KMS-11 (cell line): ENCODE results near the gene RBM27.
"Not testable (repeated sequence)": the region's sequence is repeated elsewhere in the genome, so short reads cannot be mapped to it uniquely, and the experiment has no call there.

ENCODE experiments used
- H2AFZ ChIP-seq: fragments of 200-600 bp; sonication (generic); 2 replicates; pipeline ENCODE4 v1.6.1; 2016; ENCODE audit warnings: antibody characterized with exemption, mixed run types, low read depth
- H3K27ac ChIP-seq: fragments of 200-600 bp; sonication (generic); 2 replicates; pipeline ENCODE4 v1.6.1; 2016; ENCODE audit warnings: mild to moderate bottlenecking, mixed run types
- H3K27me3 ChIP-seq: fragments of 200-600 bp; sonication (generic); 2 replicates; pipeline ENCODE4 v1.6.1; 2017; ENCODE audit warnings: mild to moderate bottlenecking, low read depth, mixed run types, moderate library complexity; ENCODE audit not compliant: insufficient read depth
- H3K36me3 ChIP-seq: fragments of 200-600 bp; sonication (generic); 2 replicates; pipeline ENCODE4 v1.6.1; 2017; ENCODE audit warnings: mild to moderate bottlenecking, mixed run types; ENCODE audit not compliant: insufficient read depth
- H3K4me1 ChIP-seq: fragments of 200-600 bp; sonication (generic); 2 replicates; pipeline ENCODE4 v1.6.1; 2016; ENCODE audit warnings: mild to moderate bottlenecking, low read depth, mixed run types; ENCODE audit not compliant: poor library complexity, severe bottlenecking
- H3K4me2 ChIP-seq: fragments of 200-600 bp; sonication (generic); 2 replicates; pipeline ENCODE4 v1.7.0; 2016; ENCODE audit warnings: mild to moderate bottlenecking, mixed run types
- H3K4me3 ChIP-seq: fragments of 200-600 bp; sonication (generic); IDR thresholded peaks from 2 replicates; pipeline ENCODE4 v1.6.1; 2017; ENCODE audit warnings: low read depth, low read length, mixed read lengths; ENCODE audit not compliant: insufficient read depth
- H3K79me2 ChIP-seq: fragments of 200-600 bp; sonication (generic); 2 replicates; pipeline ENCODE4 v1.6.1; 2016; ENCODE audit warnings: low read depth, mixed run types; ENCODE audit not compliant: insufficient read depth
- H3K9ac ChIP-seq: fragments of 200-600 bp; sonication (generic); 2 replicates; pipeline ENCODE4 v1.6.1; 2016; ENCODE audit warnings: mild to moderate bottlenecking, mixed run types
- H4K20me1 ChIP-seq: fragments of 200-600 bp; sonication (generic); 2 replicates; pipeline ENCODE4 v1.6.1; 2016; ENCODE audit warnings: mild to moderate bottlenecking, mixed run types; ENCODE audit not compliant: insufficient read depth
- CTCF ChIP-seq: fragments of 200-600 bp; sonication (generic); conservative IDR thresholded peaks from 2 replicates; pipeline ENCODE4 v1.6.1; 2017; ENCODE audit warnings: low read depth, mild to moderate bottlenecking, antibody characterized with exemption, low read length, moderate library complexity, mixed read lengths

RBM27 gene

DNA sequence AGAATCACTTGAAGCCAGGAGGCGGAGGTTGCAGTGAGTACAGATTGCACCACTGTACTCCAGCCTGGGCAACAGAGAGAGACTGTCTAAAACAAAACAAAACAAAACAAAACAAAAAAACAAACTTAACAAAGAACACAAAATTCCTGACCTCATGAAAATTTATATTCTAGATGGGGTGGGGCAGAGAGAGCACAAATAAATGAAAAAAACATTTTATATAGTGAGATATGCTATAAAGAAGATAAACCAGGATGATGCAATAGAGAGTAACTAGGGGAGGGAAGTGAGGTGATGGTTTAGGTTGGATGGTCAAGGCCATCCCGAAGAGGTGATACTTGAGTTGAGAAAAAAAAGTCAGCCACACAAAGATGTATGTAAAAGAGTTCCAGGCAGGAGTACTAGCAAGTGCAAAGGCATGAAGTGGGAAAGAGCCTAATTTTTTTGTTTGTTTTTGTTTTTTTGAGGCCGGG lies 10.8 kb upstream of the RBM27 start:
- Histone ChIP-seq H3K4me1 (peaks cover 4% of the 10 kb centered on the region), H3K36me3 (no peaks in the 10 kb centered on the region), H3K4me2 (no peak overlapping the region), H3K79me2 (no peaks in the 10 kb centered on the region), H3K27me3 (no peaks in the 10 kb centered on the region), H3K27ac (no peak overlapping the region), H4K20me1 (no peaks in the 10 kb centered on the region), H3K4me3 (no peak overlapping the region), H3K9ac (no peak overlapping the region), H2AFZ (no peak overlapping the region)
- no peak for TF ChIP-seq CTCF

- TF ChIP-seq CTCF = no peak
- H3K36me3 ChIP-seq = no peaks in the 10 kb centered on the region
- no peak overlapping the region for H2AFZ ChIP-seq
- no peaks in the 10 kb centered on the region for H3K79me2 ChIP-seq
- no peak overlapping the region for H3K9ac ChIP-seq
- H3K27ac ChIP-seq = no peak overlapping the region
- H3K4me2 ChIP-seq = no peak overlapping the region
- no peak overlapping the region for H3K4me3 ChIP-seq
- no peaks in the 10 kb centered on the region for H4K20me1 ChIP-seq
- peaks cover 4% of the 10 kb centered on the region for H3K4me1 ChIP-seq
- H3K27me3 ChIP-seq = no peaks in the 10 kb centered on the region
These were observed 10.1 kb upstream of the RBM27 start for GRCh38 chr5:146193285-146193684.

GRCh38 chr5:146194997-146195396 lies 8.4 kb upstream of the RBM27 start:
- H2AFZ ChIP-seq, H3K79me2 ChIP-seq, H3K4me2 ChIP-seq, H3K4me1 ChIP-seq, H3K27me3 ChIP-seq, H3K27ac ChIP-seq, H4K20me1 ChIP-seq, H3K4me3 ChIP-seq, H3K36me3 ChIP-seq, H3K9ac ChIP-seq: not testable (repeated sequence)

- H4K20me1 ChIP-seq = no peaks in the 10 kb centered on the region
- H3K36me3 ChIP-seq = no peaks in the 10 kb centered on the region
- H3K27ac ChIP-seq = no peak overlapping the region
- H3K9ac ChIP-seq = no peak overlapping the region
- no peak overlapping the region for H3K4me3 ChIP-seq
- no peaks in the 10 kb centered on the region for H3K4me1 ChIP-seq
- H3K79me2 ChIP-seq = no peaks in the 10 kb centered on the region
- no peak overlapping the region for H3K4me2 ChIP-seq
- no peak for TF ChIP-seq CTCF
- H3K27me3 ChIP-seq = no peaks in the 10 kb centered on the region
- no peak overlapping the region for H2AFZ ChIP-seq
These were observed 6.9 kb upstream of the RBM27 start for GRCh38 chr5:146196459-146197048.

GRCh38 chr5:146199176-146199815 lies 4.1 kb upstream of the RBM27 start:
- Histone ChIP-seq H3K36me3 (no peaks in the 10 kb centered on the region), H4K20me1 (no peaks in the 10 kb centered on the region), H2AFZ (no peak overlapping the region), H3K4me1 (peaks cover 6% of the 10 kb centered on the region), H3K9ac (no peak overlapping the region), H3K27ac (no peak overlapping the region), H3K4me3 (no peak overlapping the region), H3K4me2 (no peak overlapping the region), H3K79me2 (peaks cover 10% of the 10 kb centered on the region), H3K27me3 (no peaks in the 10 kb centered on the region)
- no peak for TF ChIP-seq CTCF

DNA sequence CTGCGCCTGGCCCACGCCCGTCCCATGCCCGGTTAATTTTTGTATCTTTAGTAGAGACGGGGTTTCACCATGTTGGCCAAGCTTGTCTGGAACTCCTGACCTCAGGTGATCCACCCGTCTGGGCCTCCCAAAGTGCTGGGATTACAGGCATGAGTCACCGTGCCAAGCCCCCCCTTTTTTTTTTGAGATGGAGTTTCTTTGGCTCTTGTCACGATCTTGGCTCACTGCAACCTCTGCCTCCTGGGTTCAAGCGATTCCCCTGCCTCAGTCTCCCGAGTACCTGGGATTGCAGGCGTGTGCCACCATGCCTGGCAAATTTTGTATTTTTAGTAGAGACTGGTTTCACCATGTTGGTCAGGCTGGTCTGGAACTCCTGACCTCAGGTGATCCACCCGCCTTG lies 1.6 kb upstream of the RBM27 start:
- H3K79me2 ChIP-seq = peaks cover 35% of the 10 kb centered on the region
- H3K27me3 ChIP-seq, H3K4me2 ChIP-seq, H3K9ac ChIP-seq, H4K20me1 ChIP-seq, H3K36me3 ChIP-seq, H3K4me3 ChIP-seq, H2AFZ ChIP-seq, H3K27ac ChIP-seq: not testable (repeated sequence)
- H3K4me1 ChIP-seq = peaks cover 29% of the 10 kb centered on the region
